OCI-LY7 (cell line): ENCODE results near the gene NELFA. TPM values are rescaled to one million over a fixed set of nuclear protein-coding genes. Genes with fewer than 3 reads are reported as not detected.

Source experiments
- BruUV-seq: library from RNA; stranded (reverse); fragments of 400-500 nt; replicated peaks from 2 replicates; lab custom pipeline; 2021; lab: Mats Ljungman, UMichigan
- CTCF ChIA-PET: fragments of 300-600 bp; sonication (Branson Sonifier 250); formaldehyde crosslinking; loops from one replicate; lab custom pipeline; 2022; ENCODE audit warnings: antibody characterized with exemption; ENCODE audit not compliant: unreplicated experiment; lab: Charles Lee
- POLR2A ChIA-PET: fragments of 300-600 bp; sonication (Branson Sonifier 250); formaldehyde crosslinking; loops from one replicate; lab custom pipeline; 2022; ENCODE audit warnings: antibody characterized with exemption; lab: Charles Lee
- DNase-seq: peaks from one replicate; pipeline ENCODE4 v3.0.0-alpha.2; 2015; ENCODE audit warnings: low spot score
- H2AFZ ChIP-seq: fragments of 200-600 bp; sonication (generic), shearing (Covaris generic); 2 replicates; pipeline ENCODE4 v1.6.1; 2014; ENCODE audit warnings: mild to moderate bottlenecking, antibody characterized with exemption, low read length, moderate library complexity
- H3K27ac ChIP-seq: fragments of 200-600 bp; sonication (generic); 2 replicates; pipeline ENCODE4 v1.5.1; 2014; ENCODE audit warnings: mixed run types, low read depth, mild to moderate bottlenecking, moderate library complexity, low read length, inconsistent platforms; ENCODE audit not compliant: poor library complexity, severe bottlenecking
- H3K36me3 ChIP-seq: fragments of 200-600 bp; sonication (generic); 2 replicates; pipeline ENCODE4 v1.6.1; 2014; ENCODE audit warnings: mild to moderate bottlenecking, antibody characterized with exemption, low read length, moderate library complexity, mixed read lengths; ENCODE audit not compliant: insufficient read depth
- H3K4me1 ChIP-seq: fragments of 200-600 bp; sonication (generic); 2 replicates; pipeline ENCODE4 v1.5.1; 2014; ENCODE audit warnings: mild to moderate bottlenecking, low read length; ENCODE audit not compliant: insufficient read depth, poor library complexity, severe bottlenecking
- H3K4me2 ChIP-seq: fragments of 200-600 bp; sonication (generic); 2 replicates; pipeline ENCODE4 v1.6.1; 2014; ENCODE audit warnings: mild to moderate bottlenecking, low read length
- H3K4me3 ChIP-seq: fragments of 200-600 bp; sonication (generic); 2 replicates; pipeline ENCODE4 v1.5.1; 2014; ENCODE audit warnings: mild to moderate bottlenecking, low read depth, low read length; ENCODE audit not compliant: poor library complexity, severe bottlenecking
- H3K79me2 ChIP-seq: fragments of 200-600 bp; sonication (generic); 2 replicates; pipeline ENCODE4 v1.6.1; 2016; ENCODE audit warnings: low read depth, mild to moderate bottlenecking, low read length, moderate library complexity, mixed read lengths; ENCODE audit not compliant: insufficient read depth
- H3K9me2 ChIP-seq: fragments of 200-600 bp; sonication (generic); 2 replicates; pipeline ENCODE4 v1.6.1; 2016; ENCODE audit warnings: mild to moderate bottlenecking, low read length, mixed read lengths; ENCODE audit not compliant: insufficient read depth
- H3K9me3 ChIP-seq: fragments of 200-600 bp; sonication (generic); 2 replicates; pipeline ENCODE4 v1.6.1; 2014; ENCODE audit warnings: mild to moderate bottlenecking, mixed run types, low read length, mixed read lengths
- H4K20me1 ChIP-seq: fragments of 200-600 bp; sonication (generic); 2 replicates; pipeline ENCODE4 v1.6.1; 2014; ENCODE audit warnings: mild to moderate bottlenecking, antibody characterized with exemption, low read length, moderate library complexity, mixed read lengths; ENCODE audit not compliant: insufficient read depth
- CTCF ChIP-seq: fragments of 200-600 bp; sonication (generic); conservative IDR thresholded peaks from 2 replicates; pipeline ENCODE4 v1.5.1; 2014; ENCODE audit warnings: mild to moderate bottlenecking, antibody characterized with exemption, low read length, moderate library complexity, mixed read lengths
- EZH2phosphoT487 ChIP-seq: fragments of 200-600 bp; sonication (generic); IDR thresholded peaks from 2 replicates; pipeline ENCODE4 v1.6.1; 2018; ENCODE audit warnings: low read depth, borderline replicate concordance, mild to moderate bottlenecking, mixed run types, antibody characterized with exemption, low read length, moderate library complexity, mixed read lengths
- intact Hi-C: fragments of 100-400 bp; cut with micrococcal nuclease; formaldehyde crosslinking; loops from one replicate; pipeline ENCODE4 v1.10.0; 2022; ENCODE audit not compliant: unreplicated experiment
- total RNA-seq, 2 experiments: library from RNA; depleted of rRNA in 1 of 2; stranded (reverse); fragments of >200 nt in 1 of 2; shearing (Covaris generic) in 1 of 2; gene quantifications; 2 replicates each; pipeline ENCODE4 v1.2.3, GENCODE V29; 2014 to 2022

The NELFA gene
- total RNA-seq, 2 experiments from 2014 or later, result 45.5 to 45.7 TPM

- H3K79me2 ChIP-seq, result peaks cover 92% of the 10 kb centered on the region
- H3K9me3 ChIP-seq, result peaks cover 27% of the 10 kb centered on the region
- BruUV-seq, result no TSS peak
- TF ChIP-seq EZH2phosphoT487 (no peak), CTCF (no peak)
- H3K36me3 ChIP-seq, result peaks cover 89% of the 10 kb centered on the region
- no peak overlapping the region for H2AFZ ChIP-seq
- POLR2A ChIA-PET, result interaction anchor here (1.2 kb wide), 1 partner anchor 8 kb away, joined by 3 read pairs; no protein-coding TSS in a partner anchor
- no peaks in the 10 kb centered on the region for H4K20me1 ChIP-seq
- no peak overlapping the region for H3K4me2 ChIP-seq
- no peak overlapping the region for H3K27ac ChIP-seq
- CTCF ChIA-PET, result no interaction called here
- no peak for DNase-seq
- no peaks in the 10 kb centered on the region for H3K4me1 ChIP-seq
- H3K4me3 ChIP-seq, result no peak overlapping the region
- intact Hi-C loops, result no loop called here
- H3K9me2 ChIP-seq, result no peaks in the 10 kb centered on the region
Observed at GRCh38 chr4:1998296-1998695, 10.5 kb downstream of the NELFA start.

GRCh38 chr4:1997712-1998111 is 11.1 kb downstream of the NELFA start:
- intact Hi-C loops, result no loop called here
- H3K4me2 ChIP-seq, result no peak overlapping the region
- no peak for DNase-seq
- ChIA-PET POLR2A (interaction anchor here (1.2 kb wide), 1 partner anchor 8 kb away, joined by 3 read pairs; no protein-coding TSS in a partner anchor), CTCF (no interaction called here)
- peaks cover 27% of the 10 kb centered on the region for H3K9me3 ChIP-seq
- H3K79me2 ChIP-seq, result peaks cover 86% of the 10 kb centered on the region
- H3K4me3 ChIP-seq, result no peak overlapping the region
- H3K36me3 ChIP-seq, result peaks cover 83% of the 10 kb centered on the region
- no peak overlapping the region for H3K27ac ChIP-seq
- BruUV-seq, result no TSS peak
- no peaks in the 10 kb centered on the region for H3K9me2 ChIP-seq
- H3K4me1 ChIP-seq, result no peaks in the 10 kb centered on the region
- no peaks in the 10 kb centered on the region for H4K20me1 ChIP-seq
- H2AFZ ChIP-seq, result no peak overlapping the region
- TF ChIP-seq CTCF (no peak), EZH2phosphoT487 (no peak)

GRCh38 chr4:1996866-1997611 is 11.7 kb downstream of the NELFA start:
- H3K9me3 ChIP-seq, result peaks cover 27% of the 10 kb centered on the region
- H4K20me1 ChIP-seq, result no peaks in the 10 kb centered on the region
- H3K36me3 ChIP-seq, result peaks cover 79% of the 10 kb centered on the region
- TF ChIP-seq CTCF (no peak), EZH2phosphoT487 (no peak)
- no peak for DNase-seq
- peaks cover 79% of the 10 kb centered on the region for H3K79me2 ChIP-seq
- H3K9me2 ChIP-seq, result no peaks in the 10 kb centered on the region
- intact Hi-C loops, result no loop called here
- ChIA-PET POLR2A (interaction anchor here (1.2 to 1.3 kb wide), 2 partner anchors 9 to 35 kb away, joined by 3 read pairs; no protein-coding TSS in a partner anchor), CTCF (no interaction called here)
- no peak overlapping the region for H3K4me2 ChIP-seq
- H3K27ac ChIP-seq, result no peak overlapping the region
- BruUV-seq, result no TSS peak
- no peak overlapping the region for H2AFZ ChIP-seq
- H3K4me3 ChIP-seq, result no peak overlapping the region
- no peaks in the 10 kb centered on the region for H3K4me1 ChIP-seq
